Endodermal cell (in vitro differentiated cells): Measurements from ENCODE around the gene NAIF1. TPM values are rescaled to one million over a fixed set of nuclear protein-coding genes. Genes with fewer than 3 reads are reported as not detected.
A peak's percentile ranks its signal among the peaks of the same experiment; 100 is the strongest.

Source experiments
- DNase-seq: peaks from one replicate; pipeline ENCODE4 v3.0.0-alpha.2; 2017
- H3K27ac ChIP-seq: 2 replicates; pipeline ENCODE4 v1.5.1; 2013; ENCODE audit warnings: mild to moderate bottlenecking, low read depth, low read length, moderate library complexity
- H3K27me3 ChIP-seq: 2 replicates; pipeline ENCODE4 v1.6.1; 2013; ENCODE audit warnings: mild to moderate bottlenecking, low read length, moderate library complexity; ENCODE audit not compliant: insufficient read depth, control insufficient read depth, poor library complexity, severe bottlenecking
- H3K36me3 ChIP-seq: 2 replicates; pipeline ENCODE4 v1.7.0; 2013; ENCODE audit warnings: mild to moderate bottlenecking, low read length, moderate library complexity; ENCODE audit not compliant: control insufficient read depth, insufficient read depth
- H3K4me1 ChIP-seq: one replicate; pipeline ENCODE4 v1.7.0; 2013; ENCODE audit warnings: low read length; ENCODE audit not compliant: control insufficient read depth, insufficient read depth
- H3K4me3 ChIP-seq: 2 replicates; pipeline ENCODE4 v1.5.1; 2013; ENCODE audit warnings: mild to moderate bottlenecking, low read length, moderate library complexity
- H3K9ac ChIP-seq: 2 replicates; pipeline ENCODE4 v1.6.1; 2013; ENCODE audit warnings: mild to moderate bottlenecking, low read length, moderate library complexity; ENCODE audit not compliant: poor library complexity, severe bottlenecking; ENCODE audit errors: extremely low read depth
- H3K9me3 ChIP-seq: 2 replicates; pipeline ENCODE4 v1.6.1; 2013; ENCODE audit warnings: mild to moderate bottlenecking, low read length, moderate library complexity; ENCODE audit not compliant: control insufficient read depth
- H3K27ac Mint-ChIP-seq: 2 replicates; pipeline ENCODE4 v1.8.0; 2020; ENCODE audit warnings: mixed read lengths
- H3K27me3 Mint-ChIP-seq: 2 replicates; pipeline ENCODE4 v1.8.0; 2021; ENCODE audit warnings: mild to moderate bottlenecking, mixed read lengths; ENCODE audit not compliant: insufficient read depth
- H3K36me3 Mint-ChIP-seq: 2 replicates; pipeline ENCODE4 v1.8.0; 2020; ENCODE audit warnings: low read depth, mixed read lengths
- H3K4me1 Mint-ChIP-seq: 2 replicates; pipeline ENCODE4 v1.8.0; 2020; ENCODE audit warnings: mixed read lengths
- H3K4me3 Mint-ChIP-seq: 2 replicates; pipeline ENCODE4 v1.8.0; 2020; ENCODE audit warnings: mild to moderate bottlenecking, moderate library complexity, mixed read lengths
- H3K9me3 Mint-ChIP-seq: 2 replicates; pipeline ENCODE4 v1.8.0; 2020; ENCODE audit warnings: mild to moderate bottlenecking, mixed read lengths
- WGBS, 2 experiments: methylation state at CpG; one replicate each; pipeline versions ENCODE4 v1.1.5 to v1.1.7; 2013; ENCODE audit warnings: missing lambda C conversion rate in 2 of 2, mixed read lengths in 1 of 2; ENCODE audit not compliant: insufficient coverage in 1 of 2, insufficient read length in 1 of 2; 5-methylcytosine and 5-hydroxymethylcytosine counted together
- total RNA-seq, 2 donors: library from RNA; stranded (reverse); fragmentation: NEBNext Ultra II Directional in 1 of 2; extraction: Animal tissue kit (Norgen Biotek cat#: 25700) in 1 of 2; gene quantifications; 2 replicates in 1 of 2; 3 replicates in 1 of 2; pipeline ENCODE4 v1.2.1, GENCODE V29; 2021
- TF ChIP-seq, protein P1 (sequence below): fragments of 200-600 bp; sonication (generic); conservative IDR thresholded peaks from 2 replicates; pipeline ENCODE4 v1.5.0; 2021; ENCODE audit warnings: antibody characterized with exemption, mild to moderate bottlenecking

NAIF1 gene
- total RNA-seq, 2 donors from 2014 or later: 6.2 to 6.6 TPM

- Histone ChIP-seq H3K4me1 (no peaks in the 10 kb centered on the region), H3K36me3 (peaks cover 48% of the 10 kb centered on the region), H3K9ac (no peak overlapping the region), H3K27me3 (no peaks in the 10 kb centered on the region), H3K4me3 (no peak overlapping the region), H3K27ac (no peak overlapping the region), H3K9me3 (peaks cover 7% of the 10 kb centered on the region)
- H3K4me3 Mint-ChIP-seq: no peak overlapping the region
- H3K4me1 Mint-ChIP-seq: peaks cover 9% of the 10 kb centered on the region
- WGBS, 2 experiments: 84 to 95% methylated on average over 8 to 20 of the region's 20 CpGs
- peak; percentile 65 for DNase-seq
- no peaks in the 10 kb centered on the region for H3K27me3 Mint-ChIP-seq
- H3K9me3 Mint-ChIP-seq: peaks cover 3% of the 10 kb centered on the region
- TF ChIP-seq, protein P1, sequence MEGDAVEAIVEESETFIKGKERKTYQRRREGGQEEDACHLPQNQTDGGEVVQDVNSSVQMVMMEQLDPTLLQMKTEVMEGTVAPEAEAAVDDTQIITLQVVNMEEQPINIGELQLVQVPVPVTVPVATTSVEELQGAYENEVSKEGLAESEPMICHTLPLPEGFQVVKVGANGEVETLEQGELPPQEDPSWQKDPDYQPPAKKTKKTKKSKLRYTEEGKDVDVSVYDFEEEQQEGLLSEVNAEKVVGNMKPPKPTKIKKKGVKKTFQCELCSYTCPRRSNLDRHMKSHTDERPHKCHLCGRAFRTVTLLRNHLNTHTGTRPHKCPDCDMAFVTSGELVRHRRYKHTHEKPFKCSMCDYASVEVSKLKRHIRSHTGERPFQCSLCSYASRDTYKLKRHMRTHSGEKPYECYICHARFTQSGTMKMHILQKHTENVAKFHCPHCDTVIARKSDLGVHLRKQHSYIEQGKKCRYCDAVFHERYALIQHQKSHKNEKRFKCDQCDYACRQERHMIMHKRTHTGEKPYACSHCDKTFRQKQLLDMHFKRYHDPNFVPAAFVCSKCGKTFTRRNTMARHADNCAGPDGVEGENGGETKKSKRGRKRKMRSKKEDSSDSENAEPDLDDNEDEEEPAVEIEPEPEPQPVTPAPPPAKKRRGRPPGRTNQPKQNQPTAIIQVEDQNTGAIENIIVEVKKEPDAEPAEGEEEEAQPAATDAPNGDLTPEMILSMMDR: no peak
- H3K36me3 Mint-ChIP-seq: peaks cover 41% of the 10 kb centered on the region
- H3K27ac Mint-ChIP-seq: peak overlapping the region; percentile 14
These were observed 42.1 kb upstream of the NAIF1 start for GRCh38 chr9:128109050-128109709.

- Histone ChIP-seq H3K4me1 (no peaks in the 10 kb centered on the region), H3K36me3 (peaks cover 48% of the 10 kb centered on the region), H3K4me3 (no peak overlapping the region), H3K9ac (no peak overlapping the region), H3K27ac (peak overlapping the region; percentile 4), H3K9me3 (peaks cover 3% of the 10 kb centered on the region), H3K27me3 (no peaks in the 10 kb centered on the region)
- Mint-ChIP-seq H3K27me3 (no peaks in the 10 kb centered on the region), H3K9me3 (peaks cover 2% of the 10 kb centered on the region), H3K4me3 (no peak overlapping the region), H3K36me3 (peaks cover 42% of the 10 kb centered on the region), H3K4me1 (peaks cover 9% of the 10 kb centered on the region), H3K27ac (no peak overlapping the region)
- TF ChIP-seq, protein P1: no peak
- 92 to 100% methylated on average over 2 to 15 of the region's 15 CpGs for WGBS, 2 experiments
- DNase-seq: no peak
These were observed 41.3 kb upstream of the NAIF1 start for GRCh38 chr9:128108269-128109049.

GRCh38 chr9:128107468-128108268, 40.5 kb upstream of the NAIF1 start:
- H3K4me1 Mint-ChIP-seq: peaks cover 9% of the 10 kb centered on the region
- no peak overlapping the region for H3K27ac ChIP-seq
- 89 to 100% methylated on average over 9 to 18 of the region's 18 CpGs for WGBS, 2 experiments
- no peaks in the 10 kb centered on the region for H3K9me3 ChIP-seq
- TF ChIP-seq, protein P1: no peak
- no peaks in the 10 kb centered on the region for H3K27me3 ChIP-seq
- DNase-seq: no peak
- peaks cover 48% of the 10 kb centered on the region for H3K36me3 ChIP-seq
- no peaks in the 10 kb centered on the region for H3K9me3 Mint-ChIP-seq
- H3K4me3 ChIP-seq: no peak overlapping the region
- H3K9ac ChIP-seq: no peak overlapping the region
- no peaks in the 10 kb centered on the region for H3K27me3 Mint-ChIP-seq
- H3K4me1 ChIP-seq: no peaks in the 10 kb centered on the region
- no peak overlapping the region for H3K4me3 Mint-ChIP-seq
- H3K36me3 Mint-ChIP-seq: peaks cover 38% of the 10 kb centered on the region
- H3K27ac Mint-ChIP-seq: no peak overlapping the region
